ENCODE data around the gene POU4F1. TPM values are rescaled to one million over a fixed set of nuclear protein-coding genes. Genes with fewer than 3 reads are reported as not detected.
"Not testable (repeated sequence)": the region's sequence is repeated elsewhere in the genome, so short reads cannot be mapped to it uniquely, and the experiment has no call there.

Gene POU4F1, protein sequence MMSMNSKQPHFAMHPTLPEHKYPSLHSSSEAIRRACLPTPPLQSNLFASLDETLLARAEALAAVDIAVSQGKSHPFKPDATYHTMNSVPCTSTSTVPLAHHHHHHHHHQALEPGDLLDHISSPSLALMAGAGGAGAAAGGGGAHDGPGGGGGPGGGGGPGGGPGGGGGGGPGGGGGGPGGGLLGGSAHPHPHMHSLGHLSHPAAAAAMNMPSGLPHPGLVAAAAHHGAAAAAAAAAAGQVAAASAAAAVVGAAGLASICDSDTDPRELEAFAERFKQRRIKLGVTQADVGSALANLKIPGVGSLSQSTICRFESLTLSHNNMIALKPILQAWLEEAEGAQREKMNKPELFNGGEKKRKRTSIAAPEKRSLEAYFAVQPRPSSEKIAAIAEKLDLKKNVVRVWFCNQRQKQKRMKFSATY
- total RNA-seq = 0.11 TPM
- long read RNA-seq, partial matches to known transcripts = 0 of 1 reads
- long read RNA-seq, other reads (novel, unspliced or antisense) = 1 of 1 reads

DNA sequence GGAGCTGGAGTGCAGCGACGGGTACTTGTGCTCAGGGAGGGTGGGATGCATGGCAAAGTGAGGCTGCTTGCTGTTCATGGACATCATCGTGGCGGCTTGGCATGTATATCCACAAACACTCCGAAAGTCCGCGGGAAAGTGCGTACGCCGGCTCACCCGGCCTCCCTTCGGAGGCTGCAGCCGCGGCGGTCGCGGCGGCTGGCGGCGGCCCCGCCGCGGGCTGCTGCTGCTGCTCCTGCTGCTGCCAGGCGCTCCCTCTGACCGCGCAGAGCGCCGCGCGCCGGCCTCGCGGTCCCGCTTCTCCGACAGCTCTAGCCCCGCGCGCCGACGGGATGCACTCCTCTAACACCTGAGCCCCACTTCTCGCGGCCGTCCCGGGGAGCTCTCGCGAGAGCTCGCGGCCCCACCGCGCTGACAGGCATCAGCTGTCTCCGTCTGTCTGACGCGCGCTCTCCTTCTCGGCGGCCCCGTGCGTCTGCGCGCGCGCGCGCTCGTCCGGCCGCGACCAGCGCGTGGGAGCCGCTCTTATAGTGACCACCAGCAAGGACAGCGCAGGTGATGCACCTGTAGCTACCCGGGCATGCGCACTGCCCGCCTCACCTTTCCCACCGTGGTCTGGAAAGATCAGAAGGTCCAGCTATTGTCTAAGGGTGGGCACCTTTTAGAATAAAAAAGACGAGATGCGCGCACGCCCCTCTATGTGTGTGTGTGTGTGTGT lies at the start of gene POU4F1:
TSS of gene POU4F1 (minus strand) at position 313 of the 718 bp plus-strand sequence. CDS start at position 87, 226 bp downstream.
- intact Hi-C loops (cut with DNase I) = no loop called here
- DNase-seq (ENCODE audit: low spot score) = no peak

DNA sequence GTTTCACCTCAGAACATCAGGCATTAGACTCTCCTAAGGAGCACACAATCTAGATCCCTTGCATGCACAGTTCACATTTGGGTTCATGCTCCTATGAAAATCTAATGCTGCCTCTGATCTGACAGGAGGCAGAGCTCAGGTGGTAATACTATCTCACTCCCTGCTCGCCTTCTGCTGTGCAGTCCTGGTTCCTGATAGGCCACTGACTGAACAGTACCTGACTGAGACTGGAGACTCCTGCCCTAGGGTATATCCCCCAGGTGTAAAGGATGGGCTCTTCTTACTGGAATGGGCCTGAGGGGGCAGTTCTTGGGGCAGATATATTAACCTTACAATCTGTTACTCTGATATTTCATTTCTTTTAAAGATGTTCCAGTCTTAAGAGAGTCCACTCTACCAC lies 49.3 kb upstream of the POU4F1 start:
- intact Hi-C loops (cut with DNase I) = no loop called here
- DNase-seq (ENCODE audit: low spot score) = no peak

DNA sequence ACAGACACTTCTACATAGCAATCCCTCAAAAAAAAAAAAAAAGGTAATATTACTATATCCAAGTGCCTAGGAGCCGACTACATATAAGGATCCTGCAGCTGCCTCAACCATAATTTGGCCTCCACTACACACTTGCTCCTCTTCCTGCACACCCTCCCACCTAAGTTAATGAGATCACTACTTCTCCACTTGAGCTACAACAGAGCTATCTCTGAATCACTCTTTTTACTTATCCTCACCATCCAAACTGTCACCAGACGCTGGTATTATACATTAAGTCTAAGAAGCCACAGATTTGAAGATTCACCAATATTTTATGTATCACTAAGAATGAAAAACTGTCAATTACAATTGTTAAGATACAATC lies 47.3 kb upstream of the POU4F1 start:
- intact Hi-C loops (cut with DNase I) = no loop called here
- no peak for DNase-seq (ENCODE audit: low spot score)

DNA sequence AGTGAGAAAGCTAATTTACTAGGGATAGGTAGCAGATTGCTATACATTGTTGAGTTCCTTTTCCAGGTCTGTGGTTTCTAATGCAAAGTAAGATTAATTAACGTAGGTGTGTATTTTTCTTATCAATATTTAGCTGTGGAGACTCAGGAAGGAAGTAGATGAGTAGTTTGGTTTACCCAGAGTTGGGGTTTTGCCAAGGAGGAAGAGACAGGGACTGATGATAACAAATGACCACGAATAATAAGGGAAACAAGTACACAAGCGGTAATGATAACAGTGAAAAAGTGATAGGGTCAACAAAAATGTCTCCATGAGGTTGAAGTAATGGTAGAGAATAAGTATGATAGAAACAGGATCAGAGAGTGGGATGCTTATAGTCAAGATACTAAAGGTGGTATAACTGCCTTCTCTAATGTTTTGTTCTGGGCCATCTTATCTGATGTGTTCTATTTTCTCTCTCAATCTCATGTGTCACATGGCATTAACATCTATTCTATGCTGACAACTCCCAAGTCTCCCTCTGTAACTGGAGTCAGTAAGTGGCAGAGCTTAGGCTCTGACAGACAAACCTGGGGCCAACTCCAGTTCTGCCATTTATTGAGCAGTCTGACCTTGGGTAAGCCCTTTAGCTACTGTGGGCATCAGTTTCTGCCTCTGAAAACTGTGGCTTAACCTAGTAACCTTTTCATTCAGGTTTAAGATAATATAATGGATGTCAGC lies 46.8 kb upstream of the POU4F1 start:
- intact Hi-C loops (cut with DNase I) = no loop called here
- no peak for DNase-seq (ENCODE audit: low spot score)

DNA sequence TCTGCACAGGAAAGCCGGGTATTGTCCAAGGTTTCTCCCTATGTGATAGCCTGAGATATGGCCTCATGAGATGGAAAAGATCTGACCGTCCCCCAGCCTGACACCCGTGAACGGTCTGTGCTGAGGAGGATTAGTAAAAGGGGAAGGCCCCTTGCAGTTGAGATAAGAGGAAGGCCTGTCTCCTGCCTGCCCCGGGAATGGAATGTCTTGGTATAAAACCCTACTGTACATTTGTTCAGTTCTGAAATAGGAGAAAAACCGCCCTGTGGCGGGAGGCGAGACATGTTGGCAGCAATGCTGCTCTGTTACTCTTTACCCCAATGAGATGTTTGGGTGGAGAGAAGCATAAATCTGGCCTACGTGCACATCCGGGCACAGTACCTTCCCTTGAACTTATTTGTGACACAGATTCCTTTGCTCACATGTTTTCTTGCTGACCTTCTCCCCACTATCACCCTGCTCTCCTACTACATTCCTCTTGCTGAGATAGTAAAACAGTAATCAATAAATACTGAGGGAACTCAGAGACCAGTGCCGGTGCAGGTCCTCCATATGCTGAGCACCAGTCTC lies 43.8 kb upstream of the POU4F1 start:
- intact Hi-C loops (cut with DNase I); DNase-seq (ENCODE audit: low spot score): not testable (repeated sequence)

DNA sequence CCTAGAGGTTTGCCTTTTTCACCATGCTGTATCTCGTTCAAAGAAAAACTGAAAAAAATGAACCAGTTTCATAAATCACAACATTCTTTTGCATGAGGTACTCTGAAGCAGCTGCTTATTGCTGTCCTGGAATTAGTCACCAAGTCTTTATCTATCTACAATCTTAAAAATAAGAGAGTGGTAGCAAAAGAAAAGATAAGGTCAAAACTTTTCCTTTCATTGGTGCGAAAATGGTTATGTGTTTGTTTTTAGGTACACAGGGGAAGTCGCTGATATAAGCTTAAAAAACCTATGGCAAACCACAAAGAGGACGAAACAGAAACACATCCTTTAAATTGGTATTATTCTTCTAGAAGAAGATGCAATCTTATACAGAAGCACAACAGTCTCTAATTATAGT lies 34.9 kb upstream of the POU4F1 start:
- no peak for DNase-seq (ENCODE audit: low spot score)
- intact Hi-C loops (cut with DNase I) = no loop called here

DNA sequence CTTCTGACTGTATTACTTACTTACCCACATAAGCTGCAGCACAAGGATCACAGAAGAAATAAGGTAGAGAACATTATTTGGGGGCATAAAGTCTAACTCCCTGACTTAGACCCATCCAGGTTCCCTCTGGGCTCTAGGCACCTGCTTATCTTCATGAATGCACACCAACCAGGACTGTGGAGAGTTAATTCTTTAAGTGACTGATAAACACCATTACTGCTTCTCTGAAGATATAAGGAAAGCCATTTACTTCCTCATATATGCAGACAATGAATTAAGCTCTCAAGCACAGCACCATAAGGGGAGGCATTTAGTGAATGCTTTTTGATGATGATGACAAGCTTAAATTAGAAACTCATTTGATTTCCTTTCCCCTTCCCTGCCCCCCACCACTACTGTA lies 33.1 kb upstream of the POU4F1 start:
- no peak for DNase-seq (ENCODE audit: low spot score)
- intact Hi-C loops (cut with DNase I) = no loop called here

DNA sequence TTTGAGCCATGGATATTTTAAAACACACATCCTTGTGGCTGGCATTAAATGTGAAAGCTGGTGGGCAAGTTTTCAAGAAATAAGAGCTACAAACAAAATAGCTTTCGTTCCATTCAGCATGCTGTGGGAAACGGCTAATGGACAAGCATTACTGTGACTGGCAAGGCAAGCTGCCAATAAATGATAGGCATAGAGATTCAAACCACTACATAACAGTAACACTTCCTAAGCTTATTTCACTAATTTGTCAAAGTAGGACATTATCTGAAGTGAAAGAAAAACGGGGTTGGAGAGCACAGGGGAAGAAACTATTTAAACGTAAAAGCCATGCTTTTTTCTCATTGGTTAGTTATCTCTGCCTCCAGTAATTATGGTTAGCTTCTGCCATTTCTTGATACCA lies 29.6 kb upstream of the POU4F1 start:
- intact Hi-C loops (cut with DNase I) = no loop called here
- no peak for DNase-seq (ENCODE audit: low spot score)

DNA sequence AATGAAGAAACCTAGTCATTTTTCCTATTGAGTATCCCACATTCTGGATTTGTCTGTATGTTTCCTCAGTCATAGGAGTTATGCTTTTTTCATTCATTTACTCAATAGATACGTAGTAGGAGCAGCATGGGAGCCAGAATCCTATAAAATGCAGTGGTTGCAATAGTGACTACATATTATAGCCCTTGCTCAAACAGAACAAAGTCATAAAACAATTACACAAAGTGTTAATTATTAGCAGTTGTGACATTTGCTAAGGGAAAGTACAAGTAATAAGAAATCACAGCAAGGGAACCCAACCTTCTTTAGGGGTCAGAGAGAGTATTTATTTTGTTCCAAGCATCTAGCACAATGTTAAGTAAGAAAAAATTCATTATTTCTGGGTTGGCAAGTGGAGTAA lies 27.7 kb upstream of the POU4F1 start:
- intact Hi-C loops (cut with DNase I) = no loop called here
- DNase-seq (ENCODE audit: low spot score) = no peak

DNA sequence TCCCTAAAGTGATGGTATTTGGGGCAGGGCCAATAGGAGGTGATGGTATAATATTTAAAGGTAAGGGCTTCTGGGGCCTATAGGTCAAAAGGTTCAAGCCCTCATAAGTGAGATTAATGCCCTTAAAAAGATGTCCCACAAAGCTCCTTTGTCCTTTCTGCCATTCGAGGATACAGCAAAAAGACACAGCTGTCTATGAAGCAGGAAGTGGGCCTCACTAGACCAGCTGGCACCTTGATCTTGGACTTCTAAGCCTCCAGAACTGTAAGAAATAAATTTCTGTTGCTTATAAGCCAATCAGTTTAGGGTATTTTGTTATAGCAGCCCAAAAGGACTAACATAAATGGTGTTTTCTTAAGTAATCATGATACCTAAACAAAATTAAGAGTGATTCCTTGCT lies 27.2 kb upstream of the POU4F1 start:
- no peak for DNase-seq (ENCODE audit: low spot score)
- intact Hi-C loops (cut with DNase I) = no loop called here

DNA sequence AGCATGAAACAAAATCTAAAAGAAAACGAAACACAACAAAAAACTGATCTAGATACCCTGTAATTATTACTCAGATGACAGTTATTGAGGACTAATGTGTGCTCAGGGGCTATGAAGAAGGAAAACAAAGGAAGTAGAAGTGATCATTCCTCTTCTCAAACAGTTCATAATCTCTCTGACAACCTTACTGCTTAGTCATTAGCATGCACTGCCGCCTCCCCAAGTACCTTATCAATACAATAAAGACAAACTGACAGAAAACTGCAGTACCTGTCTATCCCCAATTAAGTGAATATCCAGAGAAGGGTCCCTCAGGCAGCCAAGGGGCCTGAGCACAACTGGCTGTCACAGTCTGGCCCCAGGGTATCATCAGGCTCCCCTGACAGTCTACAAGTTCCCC lies 22.0 kb upstream of the POU4F1 start:
- DNase-seq (ENCODE audit: low spot score) = no peak

DNA sequence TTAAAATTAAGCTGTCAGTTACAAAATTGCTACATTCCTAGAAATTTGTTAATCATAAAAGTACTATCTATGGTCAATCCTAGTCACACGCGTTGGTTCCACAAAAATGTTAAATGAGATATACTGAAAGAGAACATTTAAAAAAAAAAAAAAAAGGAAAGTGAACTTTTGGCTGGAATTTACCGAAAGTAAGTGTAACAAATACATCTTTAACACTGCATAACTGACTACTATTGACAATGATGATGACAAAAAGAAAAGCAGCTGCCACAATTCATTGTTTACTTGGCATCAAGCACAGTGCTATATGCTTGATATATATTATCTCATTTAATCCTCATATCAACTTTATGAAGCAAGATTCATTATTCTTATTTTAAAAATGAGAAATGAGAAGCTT lies 19.8 kb upstream of the POU4F1 start:
- intact Hi-C loops (cut with DNase I) = no loop called here
- no peak for DNase-seq (ENCODE audit: low spot score)

More for the DNA sequence above, 22.0 kb upstream of the POU4F1 start:
- intact Hi-C loops (cut with DNase I) = no loop called here

DNA sequence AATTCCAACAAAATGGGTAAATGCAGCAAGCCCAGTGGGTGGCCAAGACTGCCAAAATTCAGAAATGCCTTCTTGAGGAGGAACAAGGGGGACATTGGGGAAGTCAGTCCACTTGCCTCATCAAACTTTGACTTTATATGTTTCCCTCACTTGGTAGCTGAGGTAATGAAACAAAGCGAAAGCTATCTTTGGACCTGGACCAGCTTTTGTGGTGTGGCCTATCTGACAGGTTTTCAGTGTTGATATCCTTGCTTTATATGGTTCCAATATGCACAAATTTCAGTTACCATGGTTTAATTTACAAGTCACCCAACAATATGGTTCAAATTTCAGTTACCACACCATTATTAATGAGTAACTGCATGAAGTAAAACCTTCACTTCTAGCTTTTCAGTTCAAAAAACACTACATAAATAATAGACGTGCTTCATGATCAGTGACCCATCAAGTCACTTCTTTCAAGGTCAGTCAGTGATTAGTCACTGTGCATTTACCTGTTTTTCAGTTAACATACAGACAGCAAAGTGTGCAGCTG lies 17.7 kb upstream of the POU4F1 start:
- intact Hi-C loops (cut with DNase I) = no loop called here

DNA sequence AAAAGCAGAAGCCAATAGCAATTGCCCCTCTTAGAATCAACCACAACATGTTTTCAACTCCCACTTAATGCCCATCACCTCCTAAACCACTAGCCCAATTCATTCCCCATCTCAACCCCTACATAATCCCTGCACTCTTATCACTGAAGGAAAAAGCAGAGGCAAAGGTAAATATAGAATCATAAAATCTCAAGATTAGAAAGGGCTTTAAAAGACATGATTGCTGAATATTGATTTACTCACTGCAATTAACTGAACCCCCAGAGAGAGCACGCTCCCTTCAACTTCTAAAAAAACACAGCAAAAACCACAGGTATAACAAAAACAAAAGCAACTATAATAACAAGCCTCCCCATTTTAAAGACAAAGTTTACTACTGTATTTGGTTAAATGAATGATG lies 15.1 kb upstream of the POU4F1 start:
- intact Hi-C loops (cut with DNase I) = no loop called here
- DNase-seq (ENCODE audit: low spot score) = no peak

More for the DNA sequence above, 17.7 kb upstream of the POU4F1 start:
- DNase-seq (ENCODE audit: low spot score) = no peak

DNA sequence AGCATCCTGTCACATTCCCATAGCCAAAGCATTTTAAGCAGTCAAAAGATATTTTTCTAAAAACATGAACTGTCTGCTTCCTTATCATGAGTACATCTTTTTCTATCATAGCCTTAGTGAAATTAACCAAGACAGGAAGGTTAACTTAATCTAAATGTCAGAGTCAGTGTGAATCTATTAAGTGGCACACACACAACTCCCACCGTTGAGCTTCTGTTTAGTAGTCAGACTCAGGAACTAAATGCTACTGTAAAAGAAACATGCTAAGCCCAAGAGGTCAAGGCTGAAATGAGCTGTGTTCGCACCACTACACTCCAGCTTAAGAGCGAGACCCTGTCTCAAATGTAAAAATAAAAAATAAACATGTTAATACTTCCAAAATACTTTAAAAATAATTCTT lies 7.7 kb upstream of the POU4F1 start:
- no peak for DNase-seq (ENCODE audit: low spot score)
- intact Hi-C loops (cut with DNase I) = no loop called here

DNA sequence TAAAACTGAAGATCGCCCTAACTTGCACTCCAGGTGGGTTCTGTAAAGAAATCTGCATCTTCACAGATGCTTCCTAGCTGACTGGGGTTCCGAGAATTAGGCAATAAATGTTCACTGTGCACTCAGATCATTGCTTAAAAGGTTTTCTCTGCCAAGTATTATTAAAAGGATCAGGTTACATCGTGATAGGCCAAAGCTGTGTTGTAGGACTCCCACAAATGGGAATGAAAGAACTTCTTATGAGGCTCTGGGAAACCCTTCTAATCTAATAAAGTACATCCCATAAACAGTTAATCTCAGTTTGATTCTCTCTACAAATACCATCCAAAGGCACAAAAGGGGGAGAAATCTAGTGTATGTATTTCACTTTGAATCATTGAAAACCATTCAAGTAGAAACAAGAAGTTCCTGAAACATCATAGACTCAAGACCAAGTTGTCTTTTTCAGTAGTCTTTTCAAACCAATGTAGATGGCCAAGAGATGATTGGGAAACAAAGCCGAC lies 7.1 kb upstream of the POU4F1 start:
- intact Hi-C loops (cut with DNase I) = no loop called here
- no peak for DNase-seq (ENCODE audit: low spot score)

DNA sequence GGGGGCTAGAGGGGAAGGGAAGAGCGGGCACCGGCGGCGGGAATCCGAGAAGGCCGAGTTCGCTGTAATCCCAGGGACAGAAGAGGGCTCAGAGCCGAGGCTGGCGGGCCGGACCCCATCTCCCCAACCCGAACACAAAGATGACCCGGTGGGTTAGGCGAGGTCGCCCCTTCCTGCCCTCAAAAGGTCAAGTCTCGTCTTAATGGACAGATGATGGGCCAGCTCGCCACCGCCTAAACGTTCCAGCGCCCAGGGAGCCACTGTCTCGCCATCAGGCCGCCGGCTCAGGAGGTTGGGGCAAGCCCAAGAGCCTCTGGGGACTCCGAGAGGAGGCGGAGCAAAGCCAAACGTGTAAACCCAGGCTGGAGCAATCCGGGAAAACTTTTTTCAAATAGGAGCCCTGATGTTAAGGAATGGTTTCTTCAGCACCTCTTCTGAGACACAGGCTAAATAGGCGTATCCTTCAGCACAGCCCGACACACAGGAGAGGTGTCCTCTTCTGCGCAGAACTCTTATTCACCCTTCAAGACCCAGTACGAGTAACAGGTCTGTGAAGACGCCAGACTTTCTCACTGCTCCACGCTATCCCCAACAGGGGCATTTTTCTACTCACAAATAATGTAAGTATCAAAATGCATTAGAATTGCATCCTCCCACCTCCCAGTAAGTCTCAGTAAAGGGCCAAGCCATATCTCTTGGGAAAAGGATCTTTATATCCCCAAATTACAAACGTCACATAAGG lies 6.3 kb upstream of the POU4F1 start:
- intact Hi-C loops (cut with DNase I) = loop anchor here (5.0 kb wide), 1 partner anchor 48 kb away; the partner anchor contains the start of gene OBI1

DNA sequence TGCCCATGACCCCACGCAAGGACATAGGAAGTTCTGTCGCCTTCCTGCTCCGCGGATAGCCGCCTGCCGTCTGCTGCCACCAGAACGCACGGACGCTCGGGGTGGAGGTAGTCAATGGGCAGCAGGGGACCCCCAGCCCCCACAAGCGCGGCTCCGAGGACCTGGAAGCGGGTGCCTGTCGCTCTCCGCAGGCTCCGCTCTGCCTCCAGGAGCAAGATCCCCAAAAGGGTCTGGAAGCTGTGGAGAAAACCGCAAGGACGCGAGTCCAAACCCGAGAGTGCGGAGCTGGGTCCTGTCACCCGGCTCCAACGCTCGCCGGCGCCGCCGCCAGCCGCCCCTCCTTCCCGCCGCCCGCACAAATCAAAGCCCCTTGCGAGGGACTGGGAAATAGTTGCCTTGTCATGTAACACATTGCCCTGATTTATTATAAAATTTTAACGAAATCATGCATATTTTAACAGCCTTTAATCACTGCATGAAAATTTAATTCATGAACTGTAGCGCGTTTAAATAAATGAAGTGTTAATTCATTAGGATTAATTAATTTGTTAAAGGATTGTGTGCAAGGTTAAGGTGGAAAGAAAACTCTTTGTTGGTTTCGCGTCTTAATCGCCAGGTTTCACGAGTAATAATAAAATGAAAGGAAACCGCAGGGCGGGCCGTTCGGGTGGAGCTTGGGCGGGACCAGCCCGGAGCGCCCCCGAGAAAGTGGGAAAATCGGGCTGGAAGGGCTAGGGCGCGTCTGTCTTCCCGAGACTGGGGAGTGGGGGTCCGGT lies 5.5 kb upstream of the POU4F1 start:
- intact Hi-C loops (cut with DNase I) = loop anchor here (5.0 kb wide), 1 partner anchor 48 kb away; the partner anchor contains the start of gene OBI1
- DNase-seq (ENCODE audit: low spot score) = no peak

More for the DNA sequence above, 6.3 kb upstream of the POU4F1 start:
- DNase-seq (ENCODE audit: low spot score) = no peak
